Fibroblast of the aortic adventitia (primary cell): ENCODE results near the gene DLEC1. TPM values are rescaled to one million over a fixed set of nuclear protein-coding genes. Genes with fewer than 3 reads are reported as not detected.
A peak's percentile ranks its signal among the peaks of the same experiment; 100 is the strongest.

Experiments
- DNase-seq: peaks from one replicate; pipeline ENCODE4 v3.0.0-alpha.2; 2010; ENCODE audit warnings: low read depth
- H3K4me3 ChIP-seq: 2 replicates; pipeline ENCODE4 v1.5.1; 2011; ENCODE audit warnings: low read depth, mild to moderate bottlenecking, control low read depth, low read length, moderate library complexity
- CTCF ChIP-seq: IDR thresholded peaks from 2 replicates; pipeline ENCODE4 v1.5.1; 2011; ENCODE audit warnings: mild to moderate bottlenecking, low read length, control low read depth, inconsistent platforms; ENCODE audit not compliant: insufficient read depth
- total RNA-seq: library from RNA; depleted of rRNA; stranded (reverse); fragments of >200 nt; gene quantifications from 2 replicates; pipeline ENCODE4 v1.2.3, GENCODE V29; 2012; ENCODE audit warnings: low replicate concordance

DLEC1 gene
- total RNA-seq, 1 donor = 0.09 TPM

- no peak overlapping the region for H3K4me3 ChIP-seq
- DNase-seq = no peak
- TF ChIP-seq CTCF = no peak
These were observed 529 bp upstream of the DLEC1 start for GRCh38 chr3:38038447-38038911.

- DNase-seq = peak; percentile 38
- TF ChIP-seq CTCF = peak; percentile 27
These were observed 872 bp downstream of the DLEC1 start for GRCh38 chr3:38039899-38040261.

GRCh38 chr3:38040401-38040800, 1.4 kb downstream of the DLEC1 start:
- H3K4me3 ChIP-seq = no peak overlapping the region
- TF ChIP-seq CTCF = no peak
- DNase-seq = no peak

More at GRCh38 chr3:38039899-38040261, 872 bp downstream of the DLEC1 start:
- H3K4me3 ChIP-seq = no peak overlapping the region

- no peak overlapping the region for H3K4me3 ChIP-seq
- no peak for DNase-seq
- no peak for TF ChIP-seq CTCF
These were observed 4.5 kb downstream of the DLEC1 start for GRCh38 chr3:38043486-38043885.

- no peak for DNase-seq
- no peak overlapping the region for H3K4me3 ChIP-seq
- no peak for TF ChIP-seq CTCF
These were observed 7.0 kb downstream of the DLEC1 start for GRCh38 chr3:38046027-38046426.

- no peak overlapping the region for H3K4me3 ChIP-seq
- DNase-seq = no peak
- no peak for TF ChIP-seq CTCF
These were observed 7.8 kb downstream of the DLEC1 start for GRCh38 chr3:38046821-38047220.

GRCh38 chr3:38047896-38048295, 8.9 kb downstream of the DLEC1 start:
- no peak for TF ChIP-seq CTCF
- no peak for DNase-seq
- H3K4me3 ChIP-seq = no peak overlapping the region
